Hematopoietic multipotent progenitor cell treated with erythropoietin and hydrocortisone succinate and interleukin-3 and kit ligand, for 6 days (in vitro differentiated cells): ENCODE measurements around the gene SIX6.
A peak's percentile ranks its signal among the peaks of the same experiment; 100 is the strongest.

Experiments used
- DNase-seq: peaks from one replicate; pipeline ENCODE4 v3.0.0-alpha.2; 2015

The SIX6 gene

DNA sequence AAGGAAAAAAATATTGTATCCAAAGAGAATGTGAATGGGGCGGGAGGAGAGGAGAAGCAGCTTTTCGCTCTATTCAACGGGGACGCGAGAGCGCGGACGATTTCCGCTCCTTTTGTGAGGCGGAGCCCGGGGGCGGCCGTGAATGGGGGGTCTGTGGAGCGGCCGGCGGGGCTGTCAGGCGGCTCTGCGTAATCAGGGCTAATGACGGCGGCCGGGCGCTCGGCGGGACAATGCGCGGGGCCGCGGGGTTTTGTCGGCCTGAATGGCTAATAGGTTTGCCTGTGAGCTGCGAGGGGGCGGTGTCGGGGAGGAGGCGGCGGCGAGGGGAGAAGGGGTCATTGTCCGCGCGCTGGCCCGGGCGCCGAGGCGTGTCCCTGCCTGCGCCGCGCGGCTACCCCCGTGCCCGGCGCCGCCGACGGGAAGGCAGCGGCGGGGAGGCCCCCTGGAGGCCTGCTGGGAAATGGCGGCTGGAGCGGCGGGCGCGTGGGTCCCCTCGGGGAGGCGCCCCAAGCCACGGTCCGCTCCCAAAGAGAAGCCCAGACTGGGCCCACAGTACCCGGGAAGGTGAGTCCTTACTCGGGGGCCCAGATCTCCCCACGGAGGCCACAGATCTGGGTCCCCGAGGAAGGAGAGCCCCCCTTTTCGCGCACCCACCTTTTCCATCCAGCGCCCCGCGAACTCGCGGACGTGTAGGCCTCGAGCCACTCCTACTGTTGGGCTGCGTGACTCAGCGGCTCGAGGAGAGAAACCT, 6.0 kb downstream of the SIX6 start:
- DNase-seq = no peak

DNA sequence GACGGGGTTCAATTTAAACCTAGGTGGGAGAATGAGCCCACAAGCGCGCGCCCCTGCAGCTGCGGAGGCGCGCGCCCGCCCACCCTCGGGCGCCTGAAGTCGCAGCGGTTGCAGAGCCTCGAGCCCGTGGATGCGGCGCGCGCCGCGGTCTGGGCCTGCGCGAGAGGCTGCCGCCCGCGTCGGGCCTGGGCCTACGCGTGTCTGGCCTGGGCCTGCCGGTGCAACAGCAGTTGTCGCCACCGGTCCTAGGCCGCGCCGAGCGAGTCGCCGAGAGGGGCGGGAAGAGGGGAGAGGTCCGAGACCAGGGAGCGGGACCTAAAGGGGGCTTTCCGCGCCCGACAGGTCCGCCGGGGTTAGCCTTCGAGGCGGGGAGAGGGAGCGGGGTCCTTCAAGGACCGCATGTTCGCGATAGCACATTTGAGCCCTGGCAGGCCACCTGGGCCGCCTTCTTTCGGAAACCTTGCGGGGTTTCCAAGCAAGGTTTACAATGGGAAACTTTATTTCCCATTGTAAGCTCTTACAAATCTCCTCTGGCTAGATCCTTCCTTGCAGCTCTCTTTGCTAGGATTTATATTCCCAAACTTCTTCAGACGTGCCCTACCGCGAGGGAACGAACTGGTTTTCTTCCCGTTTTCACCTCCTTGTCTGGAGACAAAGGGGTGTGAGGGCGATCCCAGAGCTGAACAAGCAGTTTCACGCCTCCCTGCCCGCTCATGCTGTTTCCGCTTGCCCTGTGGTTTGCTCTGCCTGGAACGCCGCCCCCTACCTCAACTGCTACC, 6.8 kb downstream of the SIX6 start:
- no peak for DNase-seq

DNA sequence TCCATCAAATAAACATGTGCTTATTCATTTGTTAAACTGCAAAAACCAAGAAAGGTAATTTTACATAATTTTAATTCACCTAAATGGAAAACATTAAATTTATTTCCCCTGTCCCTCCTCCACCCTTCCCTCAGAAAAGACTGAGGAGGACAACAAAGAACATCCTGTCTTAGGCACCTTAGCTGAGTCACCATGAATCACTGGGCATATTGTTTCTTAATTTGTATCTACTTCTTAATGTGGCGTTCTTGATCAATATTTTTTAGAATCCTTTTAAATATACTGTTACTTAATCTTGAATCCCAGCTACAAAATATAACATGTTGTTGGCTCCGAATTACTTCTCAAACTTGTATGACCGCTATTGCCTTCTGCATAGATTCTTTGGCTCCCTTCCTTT, 23.5 kb downstream of the SIX6 start:
- DNase-seq = no peak

DNA sequence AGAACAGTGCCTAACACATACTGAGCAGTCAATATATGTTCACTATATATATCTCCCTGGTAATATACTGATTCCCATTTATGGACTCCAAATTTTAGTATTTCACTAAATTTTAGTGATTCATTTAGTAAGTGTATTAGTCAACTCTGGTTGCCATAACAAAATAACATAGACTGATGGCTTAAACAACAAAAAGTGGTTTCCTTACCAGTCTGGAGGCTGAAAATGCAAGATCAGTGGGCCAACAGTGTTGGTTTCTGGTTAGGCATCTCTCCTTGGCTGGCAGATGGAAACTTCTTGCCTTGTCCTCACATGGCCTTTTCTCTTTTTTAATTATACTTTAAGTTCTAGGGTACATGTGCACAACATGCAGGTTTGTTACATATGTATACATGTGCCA, 28.7 kb downstream of the SIX6 start:
- DNase-seq = no peak

DNA sequence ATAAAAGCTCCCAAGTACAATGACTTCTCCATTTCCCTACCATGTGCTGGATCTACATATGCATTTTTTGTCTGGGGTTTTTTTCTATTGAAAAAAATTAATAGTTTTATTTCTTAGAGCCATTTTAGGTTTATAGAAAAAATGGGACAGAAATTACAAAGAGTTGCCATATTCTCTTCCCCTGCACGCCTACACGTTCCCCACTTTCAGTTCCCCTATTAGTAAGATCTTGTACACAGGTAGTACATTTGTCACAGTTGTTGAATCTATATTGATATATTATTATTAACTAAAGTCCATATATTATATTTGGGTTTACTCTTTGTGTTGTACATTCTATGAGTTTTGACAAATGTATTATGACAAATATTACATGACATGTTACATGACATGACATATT, 35.7 kb downstream of the SIX6 start:
- DNase-seq = no peak

DNA sequence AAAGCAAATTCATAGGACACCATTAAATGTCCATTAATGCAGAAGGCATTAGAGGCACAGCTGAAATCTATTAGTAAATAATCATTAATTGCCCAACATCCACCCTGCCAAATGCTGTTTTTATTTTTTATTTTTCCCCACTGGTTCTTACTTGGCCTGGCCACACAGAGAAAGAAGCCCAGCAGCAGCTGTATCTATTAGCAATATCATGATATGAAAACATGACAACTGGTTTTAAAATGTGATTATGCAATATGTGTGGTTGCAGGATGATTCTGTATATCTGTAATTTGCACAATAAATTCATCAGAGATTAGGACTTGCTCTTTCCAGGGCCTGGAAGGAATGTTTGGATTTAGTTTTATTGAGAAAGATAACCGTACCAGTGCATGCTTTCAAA, 44.9 kb downstream of the SIX6 start:
- DNase-seq = no peak

DNA sequence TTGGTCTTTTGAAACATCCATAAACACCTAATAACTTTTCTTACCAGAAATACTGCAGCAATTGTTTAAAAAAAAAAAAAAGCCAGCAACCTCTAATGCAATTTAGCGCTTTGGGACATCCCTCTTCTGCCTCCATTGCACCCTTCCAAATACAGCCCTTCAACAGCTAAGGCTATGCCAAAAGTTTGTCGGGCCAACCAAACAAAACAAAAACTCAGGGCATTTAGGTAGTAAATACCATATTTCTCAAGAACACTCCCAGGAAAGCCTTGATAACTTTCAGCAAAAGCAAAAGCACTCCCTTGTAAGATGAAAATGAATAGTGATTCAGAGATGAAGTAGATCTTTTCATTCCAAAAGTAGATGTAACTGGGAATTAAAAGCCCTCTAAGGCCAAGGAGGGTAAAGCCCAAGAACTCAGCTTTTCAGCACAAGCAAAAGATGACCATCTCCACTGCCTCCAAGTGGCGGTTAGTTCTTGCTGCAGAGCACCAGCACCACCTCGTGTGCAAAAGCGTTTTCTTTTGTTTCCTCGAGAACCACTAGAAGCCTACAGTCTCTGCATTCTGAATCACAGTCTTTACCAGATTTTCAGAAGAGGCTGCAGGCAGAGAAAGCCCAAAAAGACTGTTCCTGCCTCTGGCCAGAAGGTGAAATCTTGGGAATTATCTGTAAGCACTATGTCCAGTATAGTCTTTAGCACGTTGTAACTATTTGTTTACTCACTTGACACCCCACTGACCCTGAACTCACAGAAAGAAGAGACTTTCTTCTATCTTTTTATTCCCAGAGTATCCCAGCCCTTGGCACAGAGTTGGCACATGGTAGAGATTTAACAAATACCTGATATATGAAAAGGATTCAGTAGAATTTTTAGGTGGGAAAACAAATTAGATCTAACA, 53.1 kb downstream of the SIX6 start:
- DNase-seq = peak; percentile 75
